ENCODE measurements around the gene PLET1.

PLET1 gene

GRCh38 chr11:112237451-112237850, 23.2 kb downstream of the PLET1 start:
- no peak for DNase-seq

- no peak for DNase-seq
These were observed 24.8 kb downstream of the PLET1 start for GRCh38 chr11:112235750-112236390.

DNA sequence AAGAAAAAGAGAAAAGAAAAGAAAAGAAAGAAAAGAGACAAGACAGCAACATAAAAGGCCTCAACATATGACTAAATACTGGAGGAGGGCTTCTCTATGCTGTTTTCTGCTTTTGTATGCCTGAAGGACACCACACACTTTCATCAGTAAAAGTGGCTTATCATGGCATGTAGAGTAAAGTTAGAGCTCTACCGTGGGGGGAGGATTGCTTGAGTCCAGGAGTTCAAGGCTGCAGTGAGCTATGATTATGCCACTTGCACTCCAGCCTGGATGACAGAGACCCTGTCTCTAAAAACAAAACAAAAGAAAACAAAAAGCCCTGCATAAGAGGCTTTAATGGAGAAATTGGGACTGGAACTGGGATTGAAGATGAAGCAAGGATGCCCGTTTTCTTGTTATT, 28.7 kb downstream of the PLET1 start:
- DNase-seq: no peak

DNA sequence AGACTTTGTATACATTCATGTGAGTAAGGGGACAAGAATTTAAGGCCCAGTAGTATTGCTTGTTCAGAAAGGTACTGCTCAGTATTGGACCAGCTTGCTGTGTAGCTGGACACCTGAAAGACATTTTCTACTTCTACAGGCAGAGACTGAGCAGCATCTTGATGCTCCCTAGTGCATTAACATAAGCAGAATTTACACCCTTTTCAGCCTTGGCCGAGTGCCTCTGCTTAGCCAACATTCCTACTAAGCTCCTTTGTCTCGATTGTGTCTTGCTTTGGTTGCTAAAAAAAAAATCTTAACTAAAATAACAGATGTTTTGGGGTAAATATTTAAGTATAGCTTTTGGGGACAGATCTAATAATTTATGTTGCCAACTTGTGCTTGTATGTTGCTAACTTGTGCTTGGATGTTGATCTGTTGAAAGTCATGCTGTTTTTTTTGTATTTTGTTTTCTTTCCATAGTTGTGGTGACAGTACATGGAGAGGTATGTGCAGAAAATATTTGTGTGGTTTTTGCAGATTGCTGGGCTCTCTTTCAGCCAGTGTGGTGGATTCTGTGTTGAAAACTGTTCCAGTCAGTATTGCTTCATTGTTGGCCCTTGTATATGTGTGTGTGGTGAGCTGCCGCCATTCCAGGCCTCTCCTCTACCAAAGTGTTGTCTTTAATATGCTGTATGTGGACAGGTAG, 30.8 kb downstream of the PLET1 start:
- no peak for DNase-seq

GRCh38 chr11:112229159-112229558, 31.5 kb downstream of the PLET1 start:
- no peak for DNase-seq

GRCh38 chr11:112228706-112229105, 32.0 kb downstream of the PLET1 start:
- DNase-seq: no peak

- no peak for DNase-seq
These were observed 33.2 kb downstream of the PLET1 start for GRCh38 chr11:112227471-112227870.

- DNase-seq: no peak
These were observed 33.7 kb downstream of the PLET1 start for GRCh38 chr11:112226831-112227401.

- DNase-seq: peak; percentile 49
These were observed 34.4 kb downstream of the PLET1 start, which contains the start of gene PTS for GRCh38 chr11:112226062-112226830. Gene PTS, plus strand, starts transcription at chr11:112226428. Its CDS starts 16 bp downstream, at chr11:112226444.

GRCh38 chr11:112225753-112226061, 35.0 kb downstream of the PLET1 start:
- no peak for DNase-seq

GRCh38 chr11:112223754-112224532, 36.7 kb downstream of the PLET1 start:
- DNase-seq: no peak

- DNase-seq: no peak
These were observed 37.5 kb downstream of the PLET1 start for GRCh38 chr11:112223121-112223520.

GRCh38 chr11:112222303-112222702, 38.4 kb downstream of the PLET1 start:
- DNase-seq: no peak

- DNase-seq: no peak
These were observed 39.3 kb downstream of the PLET1 start for GRCh38 chr11:112221274-112221835.

- DNase-seq: no peak
These were observed 41.0 kb downstream of the PLET1 start for GRCh38 chr11:112219476-112220232.

GRCh38 chr11:112216561-112217105, 44.0 kb downstream of the PLET1 start:
- DNase-seq: no peak

DNA sequence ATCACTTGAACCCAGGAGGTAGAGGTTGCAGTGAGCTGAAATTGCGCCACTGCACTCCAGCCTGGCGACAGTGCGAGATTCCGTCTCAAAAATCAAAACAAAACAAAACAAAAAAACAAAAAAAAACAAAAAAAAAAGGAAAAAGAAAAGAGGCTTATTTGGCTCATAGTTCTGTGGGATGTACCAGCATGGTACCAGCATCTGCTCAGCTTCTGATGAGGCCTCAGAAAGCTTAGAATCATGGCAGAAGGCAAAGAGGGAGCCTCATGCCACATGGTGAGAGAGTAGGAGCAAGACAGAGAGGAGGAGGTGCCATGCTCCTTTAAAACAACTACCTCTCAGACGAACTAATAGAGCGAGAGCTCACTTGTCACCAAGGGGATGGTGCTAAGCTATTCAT, 45.0 kb downstream of the PLET1 start:
- no peak for DNase-seq

DNA sequence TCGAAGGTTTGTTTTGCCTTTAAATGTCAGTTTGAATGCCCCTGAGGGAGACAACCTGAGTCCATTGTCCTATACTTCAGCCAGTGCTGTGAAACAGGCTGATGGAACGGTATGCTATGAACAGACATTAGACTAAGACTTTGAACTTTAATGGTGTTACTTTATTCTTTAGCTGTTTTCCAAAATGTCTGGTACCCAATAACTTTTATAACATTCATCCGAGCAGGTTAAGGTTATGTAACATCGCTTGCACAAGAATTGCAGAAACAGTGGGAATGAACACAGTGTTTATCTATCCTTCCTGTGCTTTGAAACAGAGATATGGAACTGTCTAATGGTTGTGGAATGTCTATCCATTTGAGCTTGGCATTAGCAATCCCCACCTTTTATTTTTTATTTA, 46.9 kb downstream of the PLET1 start:
- DNase-seq: no peak

DNA sequence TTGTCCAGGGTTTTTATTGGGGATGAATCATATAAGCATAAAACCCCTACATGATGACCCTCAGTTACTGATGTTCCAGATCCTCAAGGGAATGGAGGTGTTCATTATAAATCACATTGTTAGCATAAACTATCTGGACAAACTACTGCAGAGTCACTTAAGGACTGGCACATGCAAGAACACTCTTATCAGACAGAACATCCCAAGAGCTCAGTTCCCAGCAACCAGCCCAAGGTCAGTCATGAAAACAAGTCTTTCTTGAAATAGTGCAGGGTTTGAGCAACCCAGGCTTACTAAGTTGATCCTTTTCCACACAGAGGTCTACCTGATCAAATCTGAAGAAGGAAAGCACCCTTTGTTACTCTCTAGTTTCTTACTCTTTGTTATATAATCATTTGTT, 48.0 kb downstream of the PLET1 start:
- no peak for DNase-seq

DNA sequence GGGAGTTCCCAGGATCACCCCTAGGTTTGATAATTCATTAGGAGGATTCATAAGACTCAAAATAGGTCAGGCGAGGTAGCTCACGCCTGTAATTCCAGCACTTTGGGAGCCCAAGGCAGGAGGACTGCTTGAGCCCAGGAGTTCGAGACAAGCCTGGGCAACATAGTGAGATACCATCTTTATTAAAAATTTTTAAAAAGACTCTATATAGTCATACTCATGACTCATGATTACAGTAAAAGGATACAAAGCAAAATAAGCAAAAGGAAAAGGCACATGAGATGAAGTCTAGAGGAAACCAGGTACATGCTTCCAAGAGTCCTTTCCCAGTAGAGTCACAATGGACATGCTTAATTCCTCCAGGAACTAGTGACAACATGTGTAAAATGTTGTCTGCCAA, 48.4 kb downstream of the PLET1 start:
- no peak for DNase-seq

GRCh38 chr11:112211536-112211935, 49.1 kb downstream of the PLET1 start:
- no peak for DNase-seq
